Mesothelial cell of epicardium (in vitro differentiated cells): ENCODE measurements around the gene CCL22. TPM values are rescaled to one million over a fixed set of nuclear protein-coding genes. Genes with fewer than 3 reads are reported as not detected.

Experiments
- DNase-seq, 2 experiments: peaks; one replicate each; pipeline ENCODE4 v3.0.0; 2021; ENCODE audit warnings: low spot score in 2 of 2; ENCODE audit not compliant: unreplicated experiment in 2 of 2
- H3K27ac Mint-ChIP-seq: 2 replicates; pipeline ENCODE4 v1.8.0; 2021; ENCODE audit warnings: mixed read lengths
- H3K27me3 Mint-ChIP-seq: 2 replicates; pipeline ENCODE4 v1.8.0; 2021; ENCODE audit warnings: low read depth, mixed read lengths
- H3K36me3 Mint-ChIP-seq: 2 replicates; pipeline ENCODE4 v1.8.0; 2021; ENCODE audit warnings: mixed read lengths
- H3K4me1 Mint-ChIP-seq: 2 replicates; pipeline ENCODE4 v1.8.0; 2021; ENCODE audit warnings: mixed read lengths
- H3K4me3 Mint-ChIP-seq: 2 replicates; pipeline ENCODE4 v1.8.0; 2021; ENCODE audit warnings: mild to moderate bottlenecking, moderate library complexity, mixed read lengths
- H3K9me3 Mint-ChIP-seq: 2 replicates; pipeline ENCODE4 v1.8.0; 2021; ENCODE audit warnings: mixed read lengths
- total RNA-seq: library from RNA; stranded (reverse); gene quantifications from 3 replicates; pipeline ENCODE4 v1.2.1, GENCODE V29; 2021
- TF ChIP-seq, protein P1 (sequence below): fragments of 200-600 bp; sonication (generic); IDR thresholded peaks from one replicate; pipeline ENCODE4 v1.5.0; 2021; ENCODE audit warnings: antibody characterized with exemption; ENCODE audit not compliant: unreplicated experiment

The CCL22 gene
- total RNA-seq, 1 donor from 2014 or later, result not detected

DNA sequence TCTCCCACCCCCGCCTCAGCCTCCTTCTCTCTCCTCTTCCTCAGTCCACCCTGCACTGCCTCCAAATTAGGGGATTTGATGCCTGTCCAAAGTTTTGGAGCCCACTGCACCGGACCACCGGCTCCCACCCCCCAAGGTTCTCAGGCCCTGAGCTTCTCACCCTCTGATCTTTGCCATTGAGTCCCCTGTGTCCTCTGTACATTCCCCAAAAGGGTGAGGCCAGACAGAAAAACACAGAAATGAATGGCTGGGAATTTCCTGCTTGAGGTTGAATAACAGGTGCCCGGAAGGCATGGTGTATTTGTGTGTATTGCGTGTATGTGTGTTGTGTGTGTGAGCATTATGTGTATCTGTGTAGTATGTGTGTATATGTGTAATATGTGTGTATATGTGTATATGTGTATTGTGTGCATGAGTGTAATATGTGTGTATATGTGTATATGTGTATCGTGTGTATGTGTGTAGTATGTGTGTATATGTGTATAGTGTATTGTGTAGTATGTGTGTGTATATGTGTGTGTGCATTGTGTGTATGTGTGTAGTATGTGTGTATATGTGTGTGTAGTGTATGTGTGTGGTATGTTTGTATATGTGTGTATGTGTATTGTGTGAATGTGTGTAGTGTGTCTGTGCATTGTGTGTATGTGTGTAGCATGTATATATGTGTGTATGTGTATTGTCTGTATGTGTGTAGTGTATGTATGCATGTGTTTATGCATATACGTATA lies 29.9 kb downstream of the CCL22 start:
- H3K27me3 Mint-ChIP-seq, result peaks cover 7% of the 10 kb centered on the region
- TF ChIP-seq, protein P1, sequence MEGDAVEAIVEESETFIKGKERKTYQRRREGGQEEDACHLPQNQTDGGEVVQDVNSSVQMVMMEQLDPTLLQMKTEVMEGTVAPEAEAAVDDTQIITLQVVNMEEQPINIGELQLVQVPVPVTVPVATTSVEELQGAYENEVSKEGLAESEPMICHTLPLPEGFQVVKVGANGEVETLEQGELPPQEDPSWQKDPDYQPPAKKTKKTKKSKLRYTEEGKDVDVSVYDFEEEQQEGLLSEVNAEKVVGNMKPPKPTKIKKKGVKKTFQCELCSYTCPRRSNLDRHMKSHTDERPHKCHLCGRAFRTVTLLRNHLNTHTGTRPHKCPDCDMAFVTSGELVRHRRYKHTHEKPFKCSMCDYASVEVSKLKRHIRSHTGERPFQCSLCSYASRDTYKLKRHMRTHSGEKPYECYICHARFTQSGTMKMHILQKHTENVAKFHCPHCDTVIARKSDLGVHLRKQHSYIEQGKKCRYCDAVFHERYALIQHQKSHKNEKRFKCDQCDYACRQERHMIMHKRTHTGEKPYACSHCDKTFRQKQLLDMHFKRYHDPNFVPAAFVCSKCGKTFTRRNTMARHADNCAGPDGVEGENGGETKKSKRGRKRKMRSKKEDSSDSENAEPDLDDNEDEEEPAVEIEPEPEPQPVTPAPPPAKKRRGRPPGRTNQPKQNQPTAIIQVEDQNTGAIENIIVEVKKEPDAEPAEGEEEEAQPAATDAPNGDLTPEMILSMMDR, result no peak
- peak overlapping the region; percentile 26 for H3K27ac Mint-ChIP-seq
- no peak for DNase-seq
- H3K4me3 Mint-ChIP-seq, result no peak overlapping the region
- H3K36me3 Mint-ChIP-seq, result no peaks in the 10 kb centered on the region
- peaks cover 3% of the 10 kb centered on the region for H3K9me3 Mint-ChIP-seq
- peaks cover 16% of the 10 kb centered on the region for H3K4me1 Mint-ChIP-seq

DNA sequence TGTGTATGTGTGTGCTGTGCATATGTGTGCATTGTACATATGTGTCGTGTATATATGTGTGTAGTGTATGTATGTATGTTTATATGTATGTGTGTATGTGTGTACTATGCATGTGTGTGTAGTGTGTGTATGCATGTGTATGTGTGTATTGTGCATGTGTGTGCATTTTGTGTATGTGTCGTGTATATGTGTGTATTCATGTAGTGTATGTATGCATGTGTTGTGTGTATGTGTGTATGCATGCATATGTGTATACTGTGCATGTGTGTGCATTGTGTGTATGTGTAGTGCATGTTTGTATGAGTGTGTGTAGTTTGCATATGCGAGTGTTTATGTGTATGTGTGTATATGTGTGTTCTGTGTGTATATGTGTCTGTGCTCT lies 30.5 kb downstream of the CCL22 start:
- no peak for DNase-seq
- peaks cover 14% of the 10 kb centered on the region for H3K4me1 Mint-ChIP-seq
- H3K27me3 Mint-ChIP-seq, result peaks cover 7% of the 10 kb centered on the region
- H3K36me3 Mint-ChIP-seq, result no peaks in the 10 kb centered on the region
- peaks cover 3% of the 10 kb centered on the region for H3K9me3 Mint-ChIP-seq
- H3K4me3 Mint-ChIP-seq, result no peak overlapping the region
- no peak overlapping the region for H3K27ac Mint-ChIP-seq
- TF ChIP-seq, protein P1, result no peak

DNA sequence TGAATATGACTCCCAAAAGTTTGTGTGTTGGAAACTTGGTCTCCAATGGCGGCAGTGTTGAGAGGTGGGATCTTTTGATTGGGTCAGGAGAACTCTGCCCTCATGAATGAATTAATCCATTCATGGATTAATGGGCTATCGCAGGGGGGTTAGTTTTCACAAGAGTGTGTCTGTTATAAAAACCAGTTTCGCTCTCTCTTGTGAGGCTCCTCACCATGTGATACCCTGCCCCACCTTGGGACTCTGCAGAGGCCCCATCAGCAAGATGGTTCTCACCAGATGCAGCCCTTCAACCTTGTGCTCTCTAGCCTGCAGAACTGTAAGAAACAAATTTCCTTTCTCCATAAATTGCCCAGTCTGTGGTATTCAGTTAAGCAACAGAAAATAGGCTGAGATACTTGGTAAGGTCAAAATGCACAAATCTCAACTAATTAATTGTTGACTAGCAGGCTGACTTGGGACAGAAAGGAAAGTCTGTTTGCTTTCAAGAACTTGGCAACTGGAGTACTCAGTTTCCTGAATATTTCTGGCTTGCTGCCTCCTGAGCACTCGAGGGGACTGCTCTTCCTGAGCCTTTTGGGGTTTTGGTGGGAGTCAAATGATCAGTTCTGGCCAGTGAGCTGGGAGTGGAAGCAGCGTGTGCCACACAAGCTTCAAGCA lies 32.2 kb downstream of the CCL22 start:
- Mint-ChIP-seq H3K36me3 (no peaks in the 10 kb centered on the region), H3K4me1 (peaks cover 12% of the 10 kb centered on the region), H3K9me3 (peaks cover 3% of the 10 kb centered on the region), H3K4me3 (no peak overlapping the region), H3K27ac (no peak overlapping the region), H3K27me3 (peaks cover 7% of the 10 kb centered on the region)
- TF ChIP-seq, protein P1, result no peak
- no peak for DNase-seq

DNA sequence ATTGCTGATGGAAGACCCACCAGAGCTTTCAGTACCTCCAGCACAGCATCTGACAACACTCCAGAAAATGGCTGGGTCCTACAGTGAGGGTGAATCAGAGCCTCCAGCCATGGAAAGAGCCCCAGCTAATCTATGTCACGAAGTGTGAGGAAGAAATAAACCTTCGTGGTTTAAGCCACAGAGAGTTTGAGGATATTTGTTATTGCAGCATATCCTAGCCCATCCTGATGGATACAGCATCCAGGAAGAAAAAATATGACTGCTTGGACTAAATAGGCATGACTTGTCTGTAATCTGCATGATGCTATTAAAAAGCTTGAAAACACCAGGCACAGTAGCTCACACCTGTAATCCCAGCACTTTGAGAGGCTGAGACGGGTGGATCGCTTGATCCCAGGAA lies 32.7 kb downstream of the CCL22 start:
- H3K4me3 Mint-ChIP-seq, result no peak overlapping the region
- H3K9me3 Mint-ChIP-seq, result peaks cover 3% of the 10 kb centered on the region
- no peaks in the 10 kb centered on the region for H3K36me3 Mint-ChIP-seq
- no peak for DNase-seq
- H3K27me3 Mint-ChIP-seq, result peaks cover 8% of the 10 kb centered on the region
- H3K4me1 Mint-ChIP-seq, result peaks cover 12% of the 10 kb centered on the region
- H3K27ac Mint-ChIP-seq, result no peak overlapping the region
- TF ChIP-seq, protein P1, result no peak

DNA sequence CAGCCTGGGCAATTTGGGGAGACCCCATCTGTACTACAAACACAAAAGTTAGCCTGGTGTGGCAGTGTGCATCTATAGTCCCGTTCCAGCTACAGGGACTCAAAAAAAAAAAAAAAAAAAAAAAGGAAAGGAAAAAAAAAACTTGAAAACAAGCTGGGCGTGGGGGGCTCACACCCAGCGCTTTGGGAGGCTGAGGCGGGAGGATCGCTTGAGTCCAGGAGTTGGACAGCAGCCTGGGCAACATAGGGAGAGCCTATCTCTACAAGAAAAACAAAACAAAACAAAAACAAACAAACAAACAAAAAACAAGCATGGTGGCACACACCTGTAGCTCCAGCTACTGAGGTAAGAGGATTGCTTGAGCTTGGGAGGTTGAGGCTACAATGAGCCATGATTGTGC lies 33.1 kb downstream of the CCL22 start:
- TF ChIP-seq, protein P1, result no peak
- no peak overlapping the region for H3K4me3 Mint-ChIP-seq
- no peak overlapping the region for H3K27ac Mint-ChIP-seq
- H3K9me3 Mint-ChIP-seq, result peaks cover 3% of the 10 kb centered on the region
- no peak for DNase-seq
- peaks cover 12% of the 10 kb centered on the region for H3K27me3 Mint-ChIP-seq
- H3K4me1 Mint-ChIP-seq, result peaks cover 8% of the 10 kb centered on the region
- no peaks in the 10 kb centered on the region for H3K36me3 Mint-ChIP-seq
